Suprapubic skin (tissue), 4 donors: ENCODE results near the gene ATXN7L2. TPM values are rescaled to one million over a fixed set of nuclear protein-coding genes. Genes with fewer than 3 reads are reported as not detected.

Experiments
- DNase-seq, 2 donors: peaks; one replicate each; pipeline ENCODE4 v3.0.0-alpha.2; 2019; ENCODE audit warnings: low spot score in 2 of 2
- H3K27ac ChIP-seq: fragments of 200-600 bp; sonication (generic); one replicate; pipeline ENCODE4 v1.5.1; 2019
- H3K27me3 ChIP-seq: fragments of 200-600 bp; sonication (generic); one replicate; pipeline ENCODE4 v1.5.1; 2019
- H3K36me3 ChIP-seq: fragments of 200-600 bp; sonication (generic); one replicate; pipeline ENCODE4 v1.5.1; 2019
- H3K4me1 ChIP-seq: fragments of 200-600 bp; sonication (generic); one replicate; pipeline ENCODE4 v1.5.1; 2019
- H3K4me3 ChIP-seq: fragments of 200-600 bp; sonication (generic); one replicate; pipeline ENCODE4 v1.5.1; 2019; ENCODE audit warnings: mild to moderate bottlenecking
- H3K9me3 ChIP-seq: fragments of 200-600 bp; sonication (generic); one replicate; pipeline ENCODE4 v1.5.1; 2019
- CTCF ChIP-seq, 2 donors: fragments of 200-600 bp in 1 of 2; fragments of 450-650 bp in 1 of 2; sonication (generic) in 1 of 2; IDR thresholded peaks; one replicate each; pipeline ENCODE4 v1.5.1; 2016 to 2019; ENCODE audit warnings: antibody characterized with exemption in 2 of 2, mild to moderate bottlenecking in 1 of 2, moderate library complexity in 1 of 2
- EP300 ChIP-seq: sonication (generic); formaldehyde crosslinking; IDR thresholded peaks from one replicate; pipeline ENCODE4 v1.6.1; 2017; ENCODE audit warnings: antibody characterized with exemption
- POLR2A ChIP-seq, 2 donors: fragments of 450-650 bp; IDR thresholded peaks; one replicate each; pipeline ENCODE4 v1.6.1; 2017; ENCODE audit warnings: antibody characterized with exemption in 2 of 2, mild to moderate bottlenecking in 2 of 2, moderate library complexity in 2 of 2
- POLR2AphosphoS5 ChIP-seq, 3 donors: sonication (generic); formaldehyde crosslinking; IDR thresholded peaks; one replicate each; pipeline ENCODE4 v1.6.1; 2017; ENCODE audit warnings: antibody characterized with exemption in 3 of 3
- WGBS: methylation state at CpG from one replicate; pipeline ENCODE4 v1.1.5; 2018; 5-methylcytosine and 5-hydroxymethylcytosine counted together
- total RNA-seq, 4 donors: library from RNA; depleted of rRNA; stranded (reverse); fragments of >200 nt; gene quantifications; one replicate each; pipeline ENCODE4 v1.1.0, GENCODE V29; 2016

ATXN7L2 gene
- total RNA-seq, 4 donors from 2014 or later: 5.1 to 8.4 (median 7.2) TPM

DNA sequence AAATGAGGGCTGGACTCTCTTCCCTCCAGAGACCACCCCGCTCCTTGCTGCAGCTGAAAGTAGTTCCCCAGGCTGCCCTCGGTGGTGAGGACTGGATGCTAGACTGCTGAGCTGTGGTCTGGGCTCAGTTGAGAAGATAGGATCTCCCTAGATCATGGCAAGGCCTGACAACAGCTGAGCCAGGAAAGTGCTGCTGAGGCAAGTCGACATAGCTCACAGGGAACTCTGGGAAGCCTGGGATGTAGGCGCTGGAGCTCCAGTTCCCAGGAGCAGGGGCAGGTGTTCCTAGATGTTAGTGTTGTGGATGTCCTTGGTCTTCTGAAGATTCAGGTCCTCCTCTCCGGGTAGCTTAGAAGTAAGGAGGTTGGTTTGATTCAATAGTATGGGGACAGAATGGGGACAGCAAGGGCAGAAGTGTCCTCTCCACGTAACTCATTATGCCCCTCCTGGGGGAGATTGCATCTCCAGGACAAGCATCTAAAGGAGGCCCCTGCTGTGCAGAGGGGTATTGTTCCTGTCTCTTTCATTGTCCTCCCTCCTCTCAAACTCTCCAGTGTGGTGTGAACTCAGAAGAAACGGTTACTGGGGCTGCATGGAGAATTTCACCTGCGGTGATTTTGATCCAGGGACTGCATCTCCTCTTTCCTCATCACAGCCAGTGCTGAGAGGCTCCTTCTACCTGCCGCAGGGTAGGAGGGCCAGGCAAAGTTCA lies 13.9 kb downstream of the ATXN7L2 start:
- H3K27me3 ChIP-seq: no peaks in the 10 kb centered on the region
- H3K9me3 ChIP-seq: no peaks in the 10 kb centered on the region
- WGBS: 72% methylated on average over 7 of the region's 9 CpGs
- H3K4me1 ChIP-seq: peaks cover 91% of the 10 kb centered on the region
- TF ChIP-seq POLR2AphosphoS5 (IDR thresholded peaks at IDR 0.05) (no peak), CTCF (IDR thresholded peaks at IDR 0.05) (no peak), POLR2A (IDR thresholded peaks at IDR 0.05) (no peak), EP300 (no peak)
- H3K27ac ChIP-seq: no peak overlapping the region
- no peak overlapping the region for H3K4me3 ChIP-seq
- peaks cover 28% of the 10 kb centered on the region for H3K36me3 ChIP-seq
- no peak for DNase-seq

- Histone ChIP-seq H3K4me1 (peaks cover 89% of the 10 kb centered on the region), H3K27ac (peak overlapping the region; percentile 32), H3K36me3 (peaks cover 28% of the 10 kb centered on the region), H3K4me3 (no peak overlapping the region), H3K27me3 (no peaks in the 10 kb centered on the region), H3K9me3 (no peaks in the 10 kb centered on the region)
- no peak for DNase-seq
- TF ChIP-seq POLR2AphosphoS5 (IDR thresholded peaks at IDR 0.05) (no peak), CTCF (IDR thresholded peaks at IDR 0.05) (peak in 1 of 2 donors; percentile 32), POLR2A (IDR thresholded peaks at IDR 0.05) (no peak), EP300 (no peak)
- 56% methylated on average over 5 of the region's 12 CpGs for WGBS
Measured at GRCh38 chr1:109498161-109498801, 14.6 kb downstream of the ATXN7L2 start.

- no peak for DNase-seq
- Histone ChIP-seq H3K27ac (peak overlapping the region; percentile 72), H3K27me3 (no peaks in the 10 kb centered on the region), H3K36me3 (peaks cover 28% of the 10 kb centered on the region), H3K4me1 (peaks cover 91% of the 10 kb centered on the region), H3K4me3 (no peak overlapping the region), H3K9me3 (no peaks in the 10 kb centered on the region)
- WGBS: 46% methylated on average over 7 of the region's 7 CpGs
- TF ChIP-seq CTCF (IDR thresholded peaks at IDR 0.05) (no peak), POLR2A (IDR thresholded peaks at IDR 0.05) (no peak), POLR2AphosphoS5 (IDR thresholded peaks at IDR 0.05) (no peak), EP300 (no peak)
Measured at GRCh38 chr1:109499081-109499480, 15.4 kb downstream of the ATXN7L2 start.

DNA sequence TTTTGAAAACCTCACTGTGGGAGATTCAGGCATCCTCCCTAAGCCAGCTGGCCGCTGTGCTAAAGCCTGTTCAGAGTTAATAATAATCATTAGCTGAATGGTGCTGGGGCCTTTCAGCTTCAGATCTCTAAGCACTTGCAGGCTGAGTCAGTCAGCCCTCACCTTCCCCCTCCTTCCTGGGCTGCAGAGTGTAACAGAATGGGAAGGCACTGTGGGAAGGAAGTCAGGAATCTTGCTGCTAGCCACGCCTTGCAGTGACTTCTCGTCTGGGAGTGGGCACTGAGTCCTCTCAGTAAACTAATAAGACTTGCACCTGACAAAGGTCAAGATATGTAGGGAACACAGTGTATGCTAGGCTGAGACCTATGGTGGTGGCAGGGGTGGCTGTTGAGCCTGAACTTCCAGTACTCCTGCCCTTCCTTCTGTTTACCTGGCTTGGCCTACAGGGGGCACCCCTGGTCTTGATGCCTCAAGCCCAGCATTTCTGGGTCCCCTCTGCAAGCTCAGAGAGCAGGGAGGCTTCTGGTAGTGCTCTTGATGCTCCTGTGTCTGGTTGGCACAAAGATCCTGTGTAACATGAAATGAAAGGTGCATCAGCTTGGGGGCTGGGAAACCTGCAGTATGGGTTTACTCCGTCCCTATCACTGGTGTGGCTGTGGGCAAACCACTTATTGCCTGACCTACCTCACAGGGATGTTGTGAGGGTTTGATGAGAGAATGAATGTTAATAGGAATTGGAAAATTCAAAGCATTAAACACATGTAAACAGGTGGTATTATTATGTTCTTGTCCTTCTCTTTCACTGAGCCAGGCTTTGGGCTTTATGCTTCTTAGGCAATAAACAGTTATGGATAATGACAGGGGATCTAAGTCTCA lies 16.2 kb downstream of the ATXN7L2 start:
- H3K9me3 ChIP-seq: no peaks in the 10 kb centered on the region
- TF ChIP-seq CTCF (IDR thresholded peaks at IDR 0.05): peak; percentile 11 to 34
- TF ChIP-seq POLR2A (IDR thresholded peaks at IDR 0.05): no peak
- peak overlapping the region; percentile 72 for H3K27ac ChIP-seq
- no peak overlapping the region for H3K4me3 ChIP-seq
- H3K36me3 ChIP-seq: peaks cover 28% of the 10 kb centered on the region
- DNase-seq: no peak
- peaks cover 87% of the 10 kb centered on the region for H3K4me1 ChIP-seq
- 65% methylated on average over 4 of the region's 4 CpGs for WGBS
- no peaks in the 10 kb centered on the region for H3K27me3 ChIP-seq
